ENCODE data around the gene TRMT61B. TPM values are rescaled to one million over a fixed set of nuclear protein-coding genes. Genes with fewer than 3 reads are reported as not detected.

The TRMT61B gene
- total RNA-seq, 2 donors from 2014 or later = 7.0 to 16.2 TPM

GRCh38 chr2:28906376-28906775 lies 36.3 kb upstream of the TRMT61B start:
- no peak for DNase-seq (ENCODE audit: low spot score)
- no peaks in the 10 kb centered on the region for H3K9me3 ChIP-seq
- no peaks in the 10 kb centered on the region for H3K4me1 ChIP-seq
- no peaks in the 10 kb centered on the region for H3K27me3 ChIP-seq
- no peak overlapping the region for H3K27ac ChIP-seq
- TF ChIP-seq CTCF (IDR thresholded peaks at IDR 0.05) = no peak
- H3K4me3 ChIP-seq = no peak overlapping the region
- H3K36me3 ChIP-seq = peaks cover 63% of the 10 kb centered on the region

- no peak overlapping the region for H3K4me3 ChIP-seq
- H3K4me1 ChIP-seq = no peaks in the 10 kb centered on the region
- DNase-seq (ENCODE audit: low spot score) = no peak
- no peak overlapping the region for H3K27ac ChIP-seq
- H3K36me3 ChIP-seq = peaks cover 62% of the 10 kb centered on the region
- H3K27me3 ChIP-seq = no peaks in the 10 kb centered on the region
- no peaks in the 10 kb centered on the region for H3K9me3 ChIP-seq
- no peak for TF ChIP-seq CTCF (IDR thresholded peaks at IDR 0.05)
Observed at GRCh38 chr2:28905533-28905932, 35.4 kb upstream of the TRMT61B start.

GRCh38 chr2:28904802-28905457 lies 34.8 kb upstream of the TRMT61B start:
- DNase-seq (ENCODE audit: low spot score) = no peak
- Histone ChIP-seq H3K27ac (no peak overlapping the region), H3K4me1 (no peaks in the 10 kb centered on the region), H3K9me3 (no peaks in the 10 kb centered on the region), H3K27me3 (no peaks in the 10 kb centered on the region), H3K4me3 (no peak overlapping the region), H3K36me3 (peaks cover 58% of the 10 kb centered on the region)
- TF ChIP-seq CTCF (IDR thresholded peaks at IDR 0.05) = no peak

GRCh38 chr2:28904295-28904694 lies 34.2 kb upstream of the TRMT61B start:
- Histone ChIP-seq H3K9me3 (no peaks in the 10 kb centered on the region), H3K27ac (no peak overlapping the region), H3K36me3 (peaks cover 52% of the 10 kb centered on the region), H3K4me1 (peaks cover 0 to 2% of the 10 kb centered on the region in 2 donors), H3K27me3 (no peaks in the 10 kb centered on the region), H3K4me3 (no peak overlapping the region)
- TF ChIP-seq CTCF (IDR thresholded peaks at IDR 0.05) = no peak
- DNase-seq (ENCODE audit: low spot score) = no peak

- no peak for TF ChIP-seq CTCF (IDR thresholded peaks at IDR 0.05)
- H3K9me3 ChIP-seq = no peaks in the 10 kb centered on the region
- no peak overlapping the region for H3K4me3 ChIP-seq
- no peak overlapping the region for H3K27ac ChIP-seq
- no peak for DNase-seq (ENCODE audit: low spot score)
- H3K36me3 ChIP-seq = peaks cover 37% of the 10 kb centered on the region
- H3K4me1 ChIP-seq = peaks cover 0 to 10% of the 10 kb centered on the region in 2 donors
- no peaks in the 10 kb centered on the region for H3K27me3 ChIP-seq
Observed at GRCh38 chr2:28902584-28902983, 32.5 kb upstream of the TRMT61B start.

- Histone ChIP-seq H3K27me3 (no peaks in the 10 kb centered on the region), H3K4me1 (peaks cover 0 to 18% of the 10 kb centered on the region in 2 donors), H3K27ac (no peak overlapping the region), H3K9me3 (no peaks in the 10 kb centered on the region), H3K4me3 (no peak overlapping the region), H3K36me3 (peaks cover 30% of the 10 kb centered on the region)
- no peak for TF ChIP-seq CTCF (IDR thresholded peaks at IDR 0.05)
- no peak for DNase-seq (ENCODE audit: low spot score)
Observed at GRCh38 chr2:28901841-28902240, 31.7 kb upstream of the TRMT61B start.

Data from right atrium auricular region (tissue), 2 donors.